ENCODE measurements around the gene NQO1.

The NQO1 gene

DNA sequence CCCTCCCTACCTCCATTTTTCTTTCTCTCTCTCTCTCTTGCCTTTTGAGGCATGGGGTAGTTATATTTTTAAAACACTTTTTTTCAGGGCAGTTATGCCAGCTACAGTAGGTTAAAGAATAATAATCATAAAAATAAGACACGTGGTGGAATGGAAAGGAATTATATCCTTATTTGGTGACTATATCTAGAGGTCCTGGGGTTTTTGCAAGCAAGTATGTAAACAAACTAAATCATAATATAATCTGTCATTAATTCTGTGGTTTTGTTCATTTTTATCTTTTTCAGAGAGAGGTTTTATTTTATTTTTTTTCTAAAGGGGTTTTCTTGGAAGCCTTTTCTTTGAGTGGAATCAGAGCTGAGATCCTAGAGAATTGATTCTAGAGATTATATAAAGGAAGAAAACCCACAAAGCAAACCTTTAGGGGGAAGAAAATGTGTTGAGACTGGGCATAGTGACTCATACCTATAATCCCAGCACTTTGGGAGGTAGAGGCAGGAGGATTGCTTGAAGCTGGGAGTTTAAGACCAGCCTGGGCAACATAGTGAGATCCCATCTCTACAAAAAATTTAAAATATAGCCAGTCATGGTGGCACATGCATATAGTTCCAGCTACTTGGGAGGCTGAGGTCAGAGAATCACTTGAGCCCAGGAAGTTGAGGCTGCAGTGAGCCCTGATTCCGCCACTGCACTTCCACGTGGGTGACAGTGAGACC is 53.2 kb downstream of the NQO1 start:
- Histone ChIP-seq H4K91ac (ENCODE audit: low read depth, low read length) (no peak overlapping the region), H3K23ac (ENCODE audit: low read length) (no peak overlapping the region), H2BK12ac (ENCODE audit: low read length) (no peak overlapping the region), H2AFZ (ENCODE audit: insufficient read depth, low read length, poor library complexity) (no peak overlapping the region), H3K4me3 (ENCODE audit: low read depth, low read length) (no peak overlapping the region), H3K9ac (ENCODE audit: low read length) (no peak overlapping the region), H3K14ac (ENCODE audit: low read length) (no peak overlapping the region), H3K4ac (ENCODE audit: low read depth, low read length) (no peak overlapping the region), H2AK5ac (ENCODE audit: low read length) (no peak overlapping the region), H3K79me2 (ENCODE audit: control insufficient read depth, insufficient read depth, low read length, poor library complexity) (no peaks in the 10 kb centered on the region), H3K4me1 (ENCODE audit: control insufficient read depth in 1 of 2, insufficient read depth in 2 of 2, low read length in 2 of 2) (no peaks in the 10 kb centered on the region), H4K8ac (ENCODE audit: low read depth, low read length) (no peak overlapping the region), H3K27me3 (ENCODE audit: insufficient read depth, low read length) (no peaks in the 10 kb centered on the region), H3K36me3 (ENCODE audit: control insufficient read depth in 1 of 2, insufficient read depth in 2 of 2, low read length in 2 of 2) (peaks cover 16 to 22% of the 10 kb centered on the region in 2 experiments), H3K27ac (ENCODE audit: low read depth, low read length) (no peak overlapping the region), H3K79me1 (ENCODE audit: low read length) (no peaks in the 10 kb centered on the region), H4K12ac (ENCODE audit: low read depth, low read length) (no peak overlapping the region), H3K9me3 (ENCODE audit: insufficient read depth, low read depth, low read length) (no peaks in the 10 kb centered on the region), H3K18ac (ENCODE audit: low read length) (no peak overlapping the region), H2BK5ac (ENCODE audit: low read depth, low read length, poor library complexity) (no peak overlapping the region), H2BK120ac (ENCODE audit: insufficient read depth, low read length, poor library complexity) (no peak overlapping the region), H3K4me2 (ENCODE audit: low read length) (no peak overlapping the region)
- WGBS (ENCODE audit: extremely low coverage, insufficient coverage, insufficient read length): no CpG with 5 or more reads among the region's 3 CpGs
- no peak for DNase-seq

DNA sequence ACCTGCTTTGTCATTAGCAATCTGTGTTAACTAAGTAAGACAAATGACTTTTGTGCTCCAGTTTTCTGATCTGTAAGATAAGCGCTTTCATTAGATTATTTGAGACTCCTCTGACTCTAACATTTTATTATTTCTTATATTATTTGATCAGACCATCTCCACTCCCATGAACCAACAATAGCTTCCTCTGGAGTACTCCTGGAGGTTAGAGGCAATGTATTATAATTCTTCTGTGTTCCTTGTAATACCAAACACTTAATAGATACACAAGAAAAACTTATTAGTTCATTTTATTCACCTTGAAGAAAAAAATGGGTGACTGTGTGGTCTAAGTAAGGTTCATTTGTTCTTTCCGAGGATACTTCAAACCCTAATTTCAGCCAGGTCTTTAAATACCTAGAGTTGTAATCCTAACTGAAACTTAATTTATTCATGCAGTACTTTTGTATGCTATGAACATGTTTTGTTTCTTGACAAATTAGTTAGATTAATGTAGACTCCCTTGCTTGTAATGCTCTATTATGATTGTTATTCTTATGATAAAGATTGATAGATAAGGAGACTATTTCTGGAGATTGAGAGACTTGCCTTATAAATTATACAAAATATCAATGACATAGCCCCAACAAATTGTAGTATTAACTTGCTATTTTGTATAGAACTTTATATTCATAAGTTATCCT is 53.9 kb downstream of the NQO1 start:
- Histone ChIP-seq H3K4me1 (ENCODE audit: control insufficient read depth in 1 of 2, insufficient read depth in 2 of 2, low read length in 2 of 2) (no peaks in the 10 kb centered on the region), H2BK120ac (ENCODE audit: insufficient read depth, low read length, poor library complexity) (no peak overlapping the region), H3K4ac (ENCODE audit: low read depth, low read length) (no peak overlapping the region), H3K27ac (ENCODE audit: low read depth, low read length) (no peak overlapping the region), H4K8ac (ENCODE audit: low read depth, low read length) (no peak overlapping the region), H4K12ac (ENCODE audit: low read depth, low read length) (no peak overlapping the region), H3K18ac (ENCODE audit: low read length) (no peak overlapping the region), H2AFZ (ENCODE audit: insufficient read depth, low read length, poor library complexity) (no peak overlapping the region), H4K91ac (ENCODE audit: low read depth, low read length) (no peak overlapping the region), H3K4me2 (ENCODE audit: low read length) (no peak overlapping the region), H3K79me2 (ENCODE audit: control insufficient read depth, insufficient read depth, low read length, poor library complexity) (no peaks in the 10 kb centered on the region), H3K9ac (ENCODE audit: low read length) (no peak overlapping the region), H2BK5ac (ENCODE audit: low read depth, low read length, poor library complexity) (no peak overlapping the region), H3K23ac (ENCODE audit: low read length) (no peak overlapping the region), H2BK12ac (ENCODE audit: low read length) (no peak overlapping the region), H2AK5ac (ENCODE audit: low read length) (no peak overlapping the region), H3K4me3 (ENCODE audit: low read depth, low read length) (no peak overlapping the region), H3K27me3 (ENCODE audit: insufficient read depth, low read length) (no peaks in the 10 kb centered on the region), H3K36me3 (ENCODE audit: control insufficient read depth in 1 of 2, insufficient read depth in 2 of 2, low read length in 2 of 2) (peaks cover 14 to 20% of the 10 kb centered on the region in 2 experiments), H3K14ac (ENCODE audit: low read length) (no peak overlapping the region), H3K79me1 (ENCODE audit: low read length) (no peaks in the 10 kb centered on the region), H3K9me3 (ENCODE audit: insufficient read depth, low read depth, low read length) (no peaks in the 10 kb centered on the region)
- WGBS (ENCODE audit: extremely low coverage, insufficient coverage, insufficient read length): no CpG with 5 or more reads among the region's 2 CpGs
- DNase-seq: no peak

DNA sequence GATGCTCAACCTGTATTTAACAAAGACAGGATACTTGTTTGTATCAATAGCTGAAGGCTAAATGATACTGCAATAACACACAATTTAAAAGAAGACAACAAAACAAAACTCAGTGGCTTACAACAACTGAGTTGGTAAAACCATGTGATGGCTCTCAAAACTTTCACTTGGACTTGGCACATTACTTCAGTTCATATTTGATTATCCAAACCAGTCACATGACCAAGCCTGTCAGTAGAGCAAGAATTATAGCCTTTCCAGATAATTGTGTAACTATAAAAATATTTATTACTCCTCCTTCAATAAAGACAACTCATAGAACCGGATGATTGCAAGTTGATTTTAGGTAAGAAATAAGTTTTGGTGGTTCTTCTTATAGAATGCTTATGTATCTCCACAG is 56.8 kb downstream of the NQO1 start:
- no peak overlapping the region for H3K4me2 ChIP-seq (ENCODE audit: low read length)
- no peak overlapping the region for H4K12ac ChIP-seq (ENCODE audit: low read depth, low read length)
- no peaks in the 10 kb centered on the region for H3K79me2 ChIP-seq (ENCODE audit: control insufficient read depth, insufficient read depth, low read length, poor library complexity)
- peaks cover 14 to 18% of the 10 kb centered on the region in 2 experiments for H3K36me3 ChIP-seq (ENCODE audit: control insufficient read depth in 1 of 2, insufficient read depth in 2 of 2, low read length in 2 of 2)
- no peak overlapping the region for H3K4me3 ChIP-seq (ENCODE audit: low read depth, low read length)
- H2AFZ ChIP-seq (ENCODE audit: insufficient read depth, low read length, poor library complexity): no peak overlapping the region
- DNase-seq: no peak
- no peaks in the 10 kb centered on the region for H3K27me3 ChIP-seq (ENCODE audit: insufficient read depth, low read length)
- no peak overlapping the region for H2BK120ac ChIP-seq (ENCODE audit: insufficient read depth, low read length, poor library complexity)
- WGBS (ENCODE audit: extremely low coverage, insufficient coverage, insufficient read length): no CpG with 5 or more reads among the region's 1 CpG
- no peaks in the 10 kb centered on the region for H3K4me1 ChIP-seq (ENCODE audit: control insufficient read depth in 1 of 2, insufficient read depth in 2 of 2, low read length in 2 of 2)
- H3K27ac ChIP-seq (ENCODE audit: low read depth, low read length): no peak overlapping the region
- no peak overlapping the region for H3K4ac ChIP-seq (ENCODE audit: low read depth, low read length)
- H2BK12ac ChIP-seq (ENCODE audit: low read length): no peak overlapping the region
- H3K23ac ChIP-seq (ENCODE audit: low read length): no peak overlapping the region
- H3K9ac ChIP-seq (ENCODE audit: low read length): no peak overlapping the region
- no peaks in the 10 kb centered on the region for H3K79me1 ChIP-seq (ENCODE audit: low read length)
- no peak overlapping the region for H2AK5ac ChIP-seq (ENCODE audit: low read length)
- no peak overlapping the region for H3K18ac ChIP-seq (ENCODE audit: low read length)
- no peak overlapping the region for H3K14ac ChIP-seq (ENCODE audit: low read length)
- H4K91ac ChIP-seq (ENCODE audit: low read depth, low read length): no peak overlapping the region
- H4K8ac ChIP-seq (ENCODE audit: low read depth, low read length): no peak overlapping the region
- H2BK5ac ChIP-seq (ENCODE audit: low read depth, low read length, poor library complexity): no peak overlapping the region
- H3K9me3 ChIP-seq (ENCODE audit: insufficient read depth, low read depth, low read length): no peaks in the 10 kb centered on the region

DNA sequence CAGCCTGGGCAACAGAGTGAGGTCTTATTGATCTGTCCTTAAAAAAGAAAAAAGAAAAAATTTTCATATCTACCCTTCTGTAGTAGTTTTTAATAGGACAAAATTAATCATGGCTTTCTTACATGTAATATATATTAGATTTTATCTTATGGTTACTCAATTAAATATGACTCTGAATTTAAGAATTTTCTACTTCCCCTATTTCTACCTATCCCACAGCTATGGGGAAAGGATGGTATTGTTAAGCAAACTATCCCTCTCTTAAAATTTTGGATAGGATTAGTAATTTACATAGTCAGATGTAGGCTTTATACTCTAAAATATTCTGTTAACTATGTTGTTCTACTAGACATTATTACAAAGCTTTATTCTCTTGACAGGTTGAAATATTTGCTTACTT is 62.5 kb downstream of the NQO1 start:
- H3K36me3 ChIP-seq (ENCODE audit: control insufficient read depth in 1 of 2, insufficient read depth in 2 of 2, low read length in 2 of 2): peaks cover 10 to 14% of the 10 kb centered on the region in 2 experiments
- no peaks in the 10 kb centered on the region for H3K79me2 ChIP-seq (ENCODE audit: control insufficient read depth, insufficient read depth, low read length, poor library complexity)
- no peak overlapping the region for H3K9ac ChIP-seq (ENCODE audit: low read length)
- H3K9me3 ChIP-seq (ENCODE audit: insufficient read depth, low read depth, low read length): no peaks in the 10 kb centered on the region
- no peaks in the 10 kb centered on the region for H3K4me1 ChIP-seq (ENCODE audit: control insufficient read depth in 1 of 2, insufficient read depth in 2 of 2, low read length in 2 of 2)
- H2AK5ac ChIP-seq (ENCODE audit: low read length): no peak overlapping the region
- no peak overlapping the region for H3K4me3 ChIP-seq (ENCODE audit: low read depth, low read length)
- no peak overlapping the region for H4K8ac ChIP-seq (ENCODE audit: low read depth, low read length)
- no peaks in the 10 kb centered on the region for H3K79me1 ChIP-seq (ENCODE audit: low read length)
- no peak overlapping the region for H3K27ac ChIP-seq (ENCODE audit: low read depth, low read length)
- H3K23ac ChIP-seq (ENCODE audit: low read length): no peak overlapping the region
- no peak overlapping the region for H3K4ac ChIP-seq (ENCODE audit: low read depth, low read length)
- H2BK120ac ChIP-seq (ENCODE audit: insufficient read depth, low read length, poor library complexity): no peak overlapping the region
- H4K91ac ChIP-seq (ENCODE audit: low read depth, low read length): no peak overlapping the region
- no peak overlapping the region for H2BK12ac ChIP-seq (ENCODE audit: low read length)
- no peak overlapping the region for H2BK5ac ChIP-seq (ENCODE audit: low read depth, low read length, poor library complexity)
- no peak overlapping the region for H4K12ac ChIP-seq (ENCODE audit: low read depth, low read length)
- no peak overlapping the region for H2AFZ ChIP-seq (ENCODE audit: insufficient read depth, low read length, poor library complexity)
- H3K4me2 ChIP-seq (ENCODE audit: low read length): no peak overlapping the region
- peak in 1 of 2 donors; percentile 5 for DNase-seq
- no peaks in the 10 kb centered on the region for H3K27me3 ChIP-seq (ENCODE audit: insufficient read depth, low read length)
- H3K18ac ChIP-seq (ENCODE audit: low read length): no peak overlapping the region
- H3K14ac ChIP-seq (ENCODE audit: low read length): no peak overlapping the region

Measured in trophoblast cell (in vitro differentiated cells and primary cell).